ENCODE measurements around the gene PPT1. TPM values are rescaled to one million over a fixed set of nuclear protein-coding genes. Genes with fewer than 3 reads are reported as not detected.
"Not testable (repeated sequence)": the region's sequence is repeated elsewhere in the genome, so short reads cannot be mapped to it uniquely, and the experiment has no call there.

Gene PPT1
- total RNA-seq, 2 donors from 2014 or later: 39.7 to 41.3 TPM

DNA sequence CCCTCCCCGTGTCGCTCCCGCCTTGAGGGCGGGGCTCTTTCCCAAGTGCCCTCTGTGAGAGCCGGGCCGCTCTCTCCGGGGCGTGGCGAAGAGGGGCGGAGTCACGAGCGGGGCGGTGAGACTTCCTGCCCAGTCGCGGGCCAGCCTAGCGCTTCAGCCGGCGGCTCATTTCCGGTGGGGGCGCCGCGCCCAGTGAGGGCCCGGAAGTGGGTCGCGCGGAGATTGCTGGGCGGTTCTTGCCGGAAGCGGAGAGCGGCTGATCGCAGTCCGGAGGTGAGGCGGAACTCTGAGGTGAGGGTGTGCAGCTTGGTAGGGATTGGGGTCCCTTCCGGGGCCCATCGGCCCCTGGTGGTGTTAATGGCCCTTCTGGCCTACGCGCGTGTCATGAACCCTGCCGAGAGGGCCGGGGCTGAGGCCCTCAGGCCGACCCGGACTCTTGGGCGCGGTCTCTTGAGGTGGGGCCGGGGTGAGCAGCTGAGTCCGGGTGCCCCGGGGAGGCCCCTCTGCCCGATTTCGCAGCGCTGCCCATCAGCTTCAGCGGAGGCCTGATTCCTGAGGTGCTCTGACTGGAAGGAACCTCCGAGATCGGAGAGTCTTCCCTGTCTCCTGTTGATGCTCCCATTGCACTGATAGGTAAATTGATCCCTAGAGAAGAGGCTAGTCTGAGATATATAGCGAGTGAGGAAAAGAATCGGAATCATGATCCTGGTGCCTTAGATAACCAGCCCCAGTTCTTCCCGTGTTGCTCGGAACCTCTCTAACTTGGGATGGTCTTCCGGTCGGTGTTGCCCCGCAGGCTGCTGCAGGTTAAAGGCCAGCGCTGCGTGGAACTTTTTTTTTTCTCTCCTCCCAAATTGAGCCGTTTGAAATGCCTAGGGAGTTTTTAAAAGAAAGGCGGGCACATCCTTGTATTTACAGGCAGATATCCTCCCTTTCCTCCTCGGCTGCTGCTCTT is 56.3 kb downstream of the PPT1 start, which contains the start of gene CAP1:
Gene CAP1 (plus strand): TSS at position 219 of the 955 bp plus-strand sequence. CDS start 18,618 bp downstream, outside the sequence.
- H3K36me3 Mint-ChIP-seq (ENCODE audit: low read depth): peaks cover 15% of the 10 kb centered on the region
- no peaks in the 10 kb centered on the region for H3K27me3 Mint-ChIP-seq
- DNase-seq (peak; percentile 100), ATAC-seq (peak; percentile 94)
- H3K9me3 ChIP-seq (ENCODE audit: control insufficient read depth, low read length, poor library complexity, severe bottlenecking): no peaks in the 10 kb centered on the region
- peaks cover 52% of the 10 kb centered on the region for H3K4me1 Mint-ChIP-seq
- peak within 1 kb of the TSS; percentile 97 for H3K27ac Mint-ChIP-seq
- peak within 1 kb of the TSS; percentile 98 for H3K4me3 Mint-ChIP-seq

GRCh38 chr1:40039757-40040510 is 57.1 kb downstream of the PPT1 start:
- ATAC-seq: peak; percentile 26
- Mint-ChIP-seq H3K27me3 (no peaks in the 10 kb centered on the region), H3K36me3 (ENCODE audit: low read depth) (peaks cover 15% of the 10 kb centered on the region), H3K27ac (peak overlapping the region; percentile 97), H3K4me1 (peaks cover 47% of the 10 kb centered on the region), H3K4me3 (peak overlapping the region; percentile 98)
- no peaks in the 10 kb centered on the region for H3K9me3 ChIP-seq (ENCODE audit: control insufficient read depth, low read length, poor library complexity, severe bottlenecking)
- peak; percentile 18 to 50 (median 46) for DNase-seq

- H3K4me1 Mint-ChIP-seq: peaks cover 51% of the 10 kb centered on the region
- peak overlapping the region; percentile 97 for H3K27ac Mint-ChIP-seq
- DNase-seq: no peak
- peak; percentile 7 for ATAC-seq
- no peaks in the 10 kb centered on the region for H3K9me3 ChIP-seq (ENCODE audit: control insufficient read depth, low read length, poor library complexity, severe bottlenecking)
- H3K36me3 Mint-ChIP-seq (ENCODE audit: low read depth): peaks cover 15% of the 10 kb centered on the region
- no peaks in the 10 kb centered on the region for H3K27me3 Mint-ChIP-seq
- H3K4me3 Mint-ChIP-seq: peak overlapping the region; percentile 98
These were observed 57.8 kb downstream of the PPT1 start for GRCh38 chr1:40039245-40039756.

GRCh38 chr1:40038697-40039096 is 58.4 kb downstream of the PPT1 start:
- no peaks in the 10 kb centered on the region for H3K9me3 ChIP-seq (ENCODE audit: control insufficient read depth, low read length, poor library complexity, severe bottlenecking)
- Mint-ChIP-seq H3K27me3 (no peaks in the 10 kb centered on the region), H3K36me3 (ENCODE audit: low read depth) (peaks cover 15% of the 10 kb centered on the region), H3K4me3 (peak overlapping the region; percentile 65), H3K27ac (peak overlapping the region; percentile 97), H3K4me1 (peaks cover 51% of the 10 kb centered on the region)
- DNase-seq (no peak), ATAC-seq (no peak)

- not testable (repeated sequence) for H3K4me3 Mint-ChIP-seq; DNase-seq; ATAC-seq; H3K9me3 ChIP-seq (ENCODE audit: control insufficient read depth, low read length, poor library complexity, severe bottlenecking); H3K27me3 Mint-ChIP-seq; H3K36me3 Mint-ChIP-seq (ENCODE audit: low read depth)
- peak overlapping the region; percentile 51 for H3K27ac Mint-ChIP-seq
- peaks cover 44% of the 10 kb centered on the region for H3K4me1 Mint-ChIP-seq
These were observed 59.8 kb downstream of the PPT1 start for GRCh38 chr1:40037254-40037653.

DNA sequence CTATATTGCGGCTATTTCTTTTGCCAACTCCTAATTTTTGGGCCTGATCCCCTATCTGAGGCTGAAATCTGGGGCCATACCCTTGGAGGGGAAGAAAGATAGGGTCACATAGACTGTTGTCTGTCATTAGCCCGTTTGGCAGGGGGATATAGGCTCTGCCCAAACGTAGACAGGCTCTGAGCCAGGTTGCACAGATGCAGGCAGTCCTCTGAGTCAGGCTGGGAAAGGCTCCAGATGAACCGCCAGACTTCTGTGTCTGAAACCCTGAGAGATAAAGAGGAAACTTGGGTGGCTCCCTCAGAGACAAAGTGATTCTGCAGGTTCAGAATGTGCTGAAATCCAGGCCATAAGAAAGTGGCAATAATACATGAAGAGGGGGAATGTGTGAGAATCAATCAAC is 60.5 kb downstream of the PPT1 start:
- Mint-ChIP-seq H3K27ac (peak overlapping the region; percentile 51), H3K36me3 (ENCODE audit: low read depth) (peaks cover 4% of the 10 kb centered on the region), H3K4me1 (peaks cover 41% of the 10 kb centered on the region)

DNA sequence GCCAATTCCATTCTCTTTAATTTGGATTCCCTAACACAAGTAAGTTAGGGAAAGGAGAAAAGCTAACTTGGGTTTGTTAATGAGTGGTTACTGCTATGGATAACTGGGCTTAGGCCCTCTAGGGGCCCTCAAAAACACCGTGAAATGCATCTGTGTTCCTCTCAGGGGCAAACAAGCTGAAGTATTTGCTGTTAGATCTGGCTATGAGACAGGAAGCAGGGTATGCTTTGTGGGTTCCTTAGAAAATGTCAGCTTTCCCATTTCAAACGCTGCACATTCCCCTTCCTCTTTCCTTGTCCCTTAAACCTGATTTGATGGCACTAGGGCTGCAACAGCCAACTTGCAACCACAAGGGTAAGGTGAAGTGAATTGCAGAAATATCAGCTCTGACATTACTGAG is 62.2 kb downstream of the PPT1 start:
- H3K36me3 Mint-ChIP-seq (ENCODE audit: low read depth): no peaks in the 10 kb centered on the region
- DNase-seq: no peak
- peak; percentile 26 for ATAC-seq
- H3K4me3 Mint-ChIP-seq: peak overlapping the region; percentile 50
- H3K27ac Mint-ChIP-seq: peak overlapping the region; percentile 93
- peaks cover 43% of the 10 kb centered on the region for H3K4me1 Mint-ChIP-seq
- H3K9me3 ChIP-seq (ENCODE audit: control insufficient read depth, low read length, poor library complexity, severe bottlenecking): no peaks in the 10 kb centered on the region
- no peaks in the 10 kb centered on the region for H3K27me3 Mint-ChIP-seq

More for the DNA sequence above, 60.5 kb downstream of the PPT1 start:
- Mint-ChIP-seq H3K4me3 (no peak overlapping the region), H3K27me3 (no peaks in the 10 kb centered on the region)
- H3K9me3 ChIP-seq (ENCODE audit: control insufficient read depth, low read length, poor library complexity, severe bottlenecking): no peaks in the 10 kb centered on the region
- no peak for DNase-seq
- ATAC-seq: no peak

GRCh38 chr1:40032240-40032891 is 64.7 kb downstream of the PPT1 start:
- Mint-ChIP-seq H3K27ac (peak overlapping the region; percentile 78), H3K36me3 (ENCODE audit: low read depth) (peaks cover 3% of the 10 kb centered on the region), H3K4me3 (no peak overlapping the region), H3K27me3 (no peaks in the 10 kb centered on the region), H3K4me1 (peaks cover 31% of the 10 kb centered on the region)
- ATAC-seq: peak; percentile 87
- no peaks in the 10 kb centered on the region for H3K9me3 ChIP-seq (ENCODE audit: control insufficient read depth, low read length, poor library complexity, severe bottlenecking)
- peak; percentile 16 to 39 (median 22) for DNase-seq

- H3K27me3 Mint-ChIP-seq: no peaks in the 10 kb centered on the region
- peaks cover 31% of the 10 kb centered on the region for H3K4me1 Mint-ChIP-seq
- H3K9me3 ChIP-seq (ENCODE audit: control insufficient read depth, low read length, poor library complexity, severe bottlenecking): no peaks in the 10 kb centered on the region
- H3K4me3 Mint-ChIP-seq: no peak overlapping the region
- DNase-seq (no peak), ATAC-seq (no peak)
- peak overlapping the region; percentile 76 for H3K27ac Mint-ChIP-seq
- peaks cover 3% of the 10 kb centered on the region for H3K36me3 Mint-ChIP-seq (ENCODE audit: low read depth)
These were observed 66.4 kb downstream of the PPT1 start for GRCh38 chr1:40030528-40031135.

GRCh38 chr1:40029608-40030007 is 67.4 kb downstream of the PPT1 start:
- peaks cover 3% of the 10 kb centered on the region for H3K36me3 Mint-ChIP-seq (ENCODE audit: low read depth)
- H3K9me3 ChIP-seq (ENCODE audit: control insufficient read depth, low read length, poor library complexity, severe bottlenecking): no peaks in the 10 kb centered on the region
- H3K4me1 Mint-ChIP-seq: peaks cover 25% of the 10 kb centered on the region
- ATAC-seq (no peak), DNase-seq (no peak)
- H3K4me3 Mint-ChIP-seq: no peak overlapping the region
- H3K27me3 Mint-ChIP-seq: peaks cover 4% of the 10 kb centered on the region
- H3K27ac Mint-ChIP-seq: peak overlapping the region; percentile 76

GRCh38 chr1:40027647-40028046 is 69.4 kb downstream of the PPT1 start:
- Mint-ChIP-seq H3K4me3 (no peak overlapping the region), H3K27me3 (peaks cover 5% of the 10 kb centered on the region), H3K36me3 (ENCODE audit: low read depth) (peaks cover 3% of the 10 kb centered on the region), H3K4me1 (peaks cover 16% of the 10 kb centered on the region), H3K27ac (no peak overlapping the region)
- no peaks in the 10 kb centered on the region for H3K9me3 ChIP-seq (ENCODE audit: control insufficient read depth, low read length, poor library complexity, severe bottlenecking)
- no peak for ATAC-seq
- DNase-seq: no peak

GRCh38 chr1:40024671-40025070 is 72.4 kb downstream of the PPT1 start:
- ATAC-seq: no peak
- DNase-seq: no peak
- peaks cover 2% of the 10 kb centered on the region for H3K36me3 Mint-ChIP-seq (ENCODE audit: low read depth)
- no peak overlapping the region for H3K27ac Mint-ChIP-seq
- H3K4me3 Mint-ChIP-seq: no peak overlapping the region
- no peaks in the 10 kb centered on the region for H3K9me3 ChIP-seq (ENCODE audit: control insufficient read depth, low read length, poor library complexity, severe bottlenecking)
- peaks cover 5% of the 10 kb centered on the region for H3K27me3 Mint-ChIP-seq
- peaks cover 2% of the 10 kb centered on the region for H3K4me1 Mint-ChIP-seq
